ENCODE measurements around the gene LPCAT1.

The LPCAT1 gene

GRCh38 chr5:1524799-1525623, 1.3 kb upstream of the LPCAT1 start:
- in situ Hi-C loops (cut with MboI; ENCODE audit: low pct_unique_long_range_greater_than_20kb, low sequenced_read_pairs, unreplicated experiment), result no loop called here
- DNase-seq (ENCODE audit: low spot score), result no peak
- no peak for TF ChIP-seq CTCF (IDR thresholded peaks at IDR 0.05; ENCODE audit: extremely low read depth, insufficient read depth, missing control alignments)

GRCh38 chr5:1524481-1524798, 680 bp upstream of the LPCAT1 start:
- in situ Hi-C loops (cut with MboI; ENCODE audit: low pct_unique_long_range_greater_than_20kb, low sequenced_read_pairs, unreplicated experiment), result no loop called here
- no peak for DNase-seq (ENCODE audit: low spot score)
- TF ChIP-seq CTCF (IDR thresholded peaks at IDR 0.05; ENCODE audit: extremely low read depth, insufficient read depth, missing control alignments), result no peak

- in situ Hi-C loops (cut with MboI; ENCODE audit: low pct_unique_long_range_greater_than_20kb, low sequenced_read_pairs, unreplicated experiment), result no loop called here
- DNase-seq (ENCODE audit: low spot score), result peak; percentile 62
- no peak for TF ChIP-seq CTCF (IDR thresholded peaks at IDR 0.05; ENCODE audit: extremely low read depth, insufficient read depth, missing control alignments)
Measured at GRCh38 chr5:1523480-1523792, 324 bp downstream of the LPCAT1 start.

GRCh38 chr5:1522601-1523479, 920 bp downstream of the LPCAT1 start:
- no peak for TF ChIP-seq CTCF (IDR thresholded peaks at IDR 0.05; ENCODE audit: extremely low read depth, insufficient read depth, missing control alignments)
- in situ Hi-C loops (cut with MboI; ENCODE audit: low pct_unique_long_range_greater_than_20kb, low sequenced_read_pairs, unreplicated experiment), result no loop called here
- DNase-seq (ENCODE audit: low spot score), result no peak

- in situ Hi-C loops (cut with MboI; ENCODE audit: low pct_unique_long_range_greater_than_20kb, low sequenced_read_pairs, unreplicated experiment), result no loop called here
- DNase-seq (ENCODE audit: low spot score), result no peak
- no peak for TF ChIP-seq CTCF (IDR thresholded peaks at IDR 0.05; ENCODE audit: extremely low read depth, insufficient read depth, missing control alignments)
Measured at GRCh38 chr5:1521671-1522600, 1.8 kb downstream of the LPCAT1 start.

- in situ Hi-C loops (cut with MboI; ENCODE audit: low pct_unique_long_range_greater_than_20kb, low sequenced_read_pairs, unreplicated experiment), result no loop called here
- TF ChIP-seq CTCF (IDR thresholded peaks at IDR 0.05; ENCODE audit: extremely low read depth, insufficient read depth, missing control alignments), result no peak
- DNase-seq (ENCODE audit: low spot score), result no peak
Measured at GRCh38 chr5:1520791-1521453, 2.8 kb downstream of the LPCAT1 start.
